Progenitor cell of endocrine pancreas (in vitro differentiated cells): ENCODE data around the gene SLC9A9. TPM values are rescaled to one million over a fixed set of nuclear protein-coding genes. Genes with fewer than 3 reads are reported as not detected.

Experiments
- DNase-seq: peaks from one replicate; pipeline ENCODE4 v3.0.0; 2021; ENCODE audit warnings: low spot score; ENCODE audit not compliant: unreplicated experiment
- H3K27ac Mint-ChIP-seq: 2 replicates; pipeline ENCODE4 v1.8.0; 2021; ENCODE audit warnings: mild to moderate bottlenecking, moderate library complexity, mixed read lengths
- H3K27me3 Mint-ChIP-seq: 2 replicates; pipeline ENCODE4 v1.8.0; 2021; ENCODE audit warnings: mixed read lengths
- H3K36me3 Mint-ChIP-seq: 2 replicates; pipeline ENCODE4 v1.8.0; 2022; ENCODE audit warnings: mixed read lengths; ENCODE audit not compliant: insufficient read depth
- H3K4me1 Mint-ChIP-seq: 2 replicates; pipeline ENCODE4 v1.8.0; 2021; ENCODE audit warnings: low read depth, mixed read lengths
- H3K4me3 Mint-ChIP-seq: 2 replicates; pipeline ENCODE4 v1.8.0; 2021; ENCODE audit warnings: low read depth, mild to moderate bottlenecking, moderate library complexity, mixed read lengths
- H3K9me3 Mint-ChIP-seq: 2 replicates; pipeline ENCODE4 v1.8.0; 2021; ENCODE audit warnings: low read depth, mixed read lengths
- total RNA-seq: library from RNA; stranded (reverse); gene quantifications from 2 replicates; pipeline ENCODE4 v1.2.1, GENCODE V29; 2021
- TF ChIP-seq, protein P1 (sequence below): fragments of 200-600 bp; sonication (generic); IDR thresholded peaks from one replicate; pipeline ENCODE4 v1.5.0; 2021; ENCODE audit warnings: antibody characterized with exemption, mild to moderate bottlenecking; ENCODE audit not compliant: unreplicated experiment

Gene SLC9A9
- total RNA-seq, 1 donor from 2014 or later, result 0.17 TPM

DNA sequence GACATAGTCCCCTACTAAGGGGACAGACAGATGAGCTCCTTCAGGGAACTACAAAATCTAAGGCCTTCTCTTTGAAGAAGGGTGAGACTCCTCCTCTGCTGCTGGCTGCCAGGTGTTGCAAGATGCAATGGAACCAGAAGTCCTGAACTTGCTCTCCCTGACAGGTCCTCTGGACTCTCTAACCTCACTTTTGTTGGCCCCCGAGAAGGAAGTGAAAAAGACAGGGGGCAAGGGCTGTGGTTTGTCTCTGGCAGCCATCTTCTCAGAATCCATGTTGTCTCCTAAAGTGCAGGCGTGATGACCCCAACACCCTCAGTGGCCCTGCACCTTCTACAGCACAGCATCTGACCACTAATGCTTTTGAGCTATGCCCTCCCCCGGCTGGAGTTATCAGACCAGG, 436.2 kb downstream of the SLC9A9 start:
- Mint-ChIP-seq H3K4me1 (no peaks in the 10 kb centered on the region), H3K27ac (no peak overlapping the region), H3K9me3 (no peaks in the 10 kb centered on the region), H3K36me3 (no peaks in the 10 kb centered on the region), H3K27me3 (peaks cover 6% of the 10 kb centered on the region), H3K4me3 (no peak overlapping the region)
- DNase-seq, result no peak
- TF ChIP-seq, protein P1, sequence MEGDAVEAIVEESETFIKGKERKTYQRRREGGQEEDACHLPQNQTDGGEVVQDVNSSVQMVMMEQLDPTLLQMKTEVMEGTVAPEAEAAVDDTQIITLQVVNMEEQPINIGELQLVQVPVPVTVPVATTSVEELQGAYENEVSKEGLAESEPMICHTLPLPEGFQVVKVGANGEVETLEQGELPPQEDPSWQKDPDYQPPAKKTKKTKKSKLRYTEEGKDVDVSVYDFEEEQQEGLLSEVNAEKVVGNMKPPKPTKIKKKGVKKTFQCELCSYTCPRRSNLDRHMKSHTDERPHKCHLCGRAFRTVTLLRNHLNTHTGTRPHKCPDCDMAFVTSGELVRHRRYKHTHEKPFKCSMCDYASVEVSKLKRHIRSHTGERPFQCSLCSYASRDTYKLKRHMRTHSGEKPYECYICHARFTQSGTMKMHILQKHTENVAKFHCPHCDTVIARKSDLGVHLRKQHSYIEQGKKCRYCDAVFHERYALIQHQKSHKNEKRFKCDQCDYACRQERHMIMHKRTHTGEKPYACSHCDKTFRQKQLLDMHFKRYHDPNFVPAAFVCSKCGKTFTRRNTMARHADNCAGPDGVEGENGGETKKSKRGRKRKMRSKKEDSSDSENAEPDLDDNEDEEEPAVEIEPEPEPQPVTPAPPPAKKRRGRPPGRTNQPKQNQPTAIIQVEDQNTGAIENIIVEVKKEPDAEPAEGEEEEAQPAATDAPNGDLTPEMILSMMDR, result no peak

DNA sequence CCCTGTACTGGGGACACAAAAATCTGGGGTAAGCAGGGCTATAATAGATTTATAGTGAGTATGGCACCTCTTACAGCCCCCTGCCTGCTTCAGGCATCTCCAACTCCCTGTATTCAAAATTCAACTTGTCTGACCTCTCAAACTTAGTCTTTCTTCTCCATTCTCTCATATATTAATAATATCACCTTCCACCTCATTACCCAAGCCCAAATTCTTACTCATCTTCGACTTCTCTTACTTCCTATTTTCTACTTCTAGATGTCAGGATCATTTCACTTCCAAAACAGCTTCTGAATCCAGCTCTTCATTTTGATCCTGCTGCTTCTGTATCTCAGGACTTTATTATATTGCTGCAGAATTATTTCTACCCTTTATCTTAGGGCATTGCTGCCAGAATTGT, 438.0 kb downstream of the SLC9A9 start:
- Mint-ChIP-seq H3K27ac (no peak overlapping the region), H3K4me3 (no peak overlapping the region), H3K4me1 (no peaks in the 10 kb centered on the region), H3K27me3 (peaks cover 3% of the 10 kb centered on the region), H3K9me3 (no peaks in the 10 kb centered on the region), H3K36me3 (no peaks in the 10 kb centered on the region)
- TF ChIP-seq, protein P1, result no peak
- DNase-seq, result no peak

DNA sequence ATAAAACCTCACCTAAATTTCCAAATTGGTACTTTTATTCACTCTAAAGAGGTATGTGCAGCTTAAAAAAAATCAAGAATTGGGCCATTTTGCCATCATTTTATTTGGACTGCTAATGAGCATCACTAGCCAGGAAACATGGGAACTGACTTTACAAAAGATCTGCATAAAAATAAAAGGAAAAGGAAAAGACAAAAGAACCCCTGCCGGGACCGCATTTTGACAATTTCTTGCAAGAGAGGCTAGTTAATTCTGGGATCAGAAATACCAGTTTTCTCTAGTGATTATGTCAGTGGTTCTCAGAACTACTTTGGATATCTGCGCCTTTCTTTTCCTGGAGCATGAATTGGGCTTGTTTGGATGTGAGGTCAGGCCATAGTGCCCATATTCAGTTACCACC, 439.5 kb downstream of the SLC9A9 start:
- Mint-ChIP-seq H3K9me3 (peaks cover 2% of the 10 kb centered on the region), H3K27me3 (peaks cover 3% of the 10 kb centered on the region), H3K27ac (no peak overlapping the region), H3K36me3 (no peaks in the 10 kb centered on the region), H3K4me1 (no peaks in the 10 kb centered on the region), H3K4me3 (no peak overlapping the region)
- TF ChIP-seq, protein P1, result no peak
- no peak for DNase-seq

DNA sequence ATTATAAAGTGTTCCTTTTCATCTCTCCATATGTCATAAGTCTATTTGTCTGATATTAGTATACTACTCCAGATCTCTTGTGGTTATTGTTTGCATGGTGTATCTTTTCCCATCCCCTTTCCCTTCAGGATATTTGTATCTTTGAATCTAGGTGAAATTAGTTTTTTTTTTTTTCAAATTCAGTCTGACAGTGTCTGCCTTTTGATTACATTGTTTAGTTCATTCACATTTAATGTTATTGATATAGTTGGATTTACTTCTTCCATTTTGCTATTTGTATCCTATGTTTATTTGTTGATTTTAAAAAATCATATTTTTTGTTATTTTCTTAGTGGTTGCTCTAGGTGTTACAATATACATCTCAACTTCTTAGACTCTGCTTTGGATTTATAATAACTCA, 445.7 kb downstream of the SLC9A9 start:
- Mint-ChIP-seq H3K4me1 (no peaks in the 10 kb centered on the region), H3K4me3 (no peak overlapping the region), H3K9me3 (peaks cover 10% of the 10 kb centered on the region), H3K27ac (no peak overlapping the region), H3K36me3 (no peaks in the 10 kb centered on the region), H3K27me3 (no peaks in the 10 kb centered on the region)
- no peak for DNase-seq
- TF ChIP-seq, protein P1, result no peak

DNA sequence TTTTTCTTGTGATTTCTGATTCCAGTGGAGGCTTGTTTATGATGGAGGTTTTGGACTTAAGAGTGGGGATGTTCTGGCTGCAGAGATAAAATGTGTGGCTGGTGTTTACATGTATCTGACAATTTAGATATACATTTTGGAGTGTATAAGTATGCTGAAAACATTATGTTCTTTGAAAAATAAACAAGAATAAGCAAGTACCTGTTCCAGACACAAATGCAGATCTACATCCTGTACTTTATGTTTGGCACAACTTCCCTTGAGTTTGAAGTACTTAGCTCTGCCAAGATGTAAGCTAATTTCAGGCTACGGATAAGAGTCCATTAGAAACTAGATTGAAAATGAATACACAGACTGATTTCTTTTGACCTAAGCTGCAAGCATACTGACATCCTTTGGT, 451.5 kb downstream of the SLC9A9 start:
- TF ChIP-seq, protein P1, result no peak
- no peaks in the 10 kb centered on the region for H3K27me3 Mint-ChIP-seq
- no peak for DNase-seq
- no peak overlapping the region for H3K27ac Mint-ChIP-seq
- H3K4me1 Mint-ChIP-seq, result no peaks in the 10 kb centered on the region
- peaks cover 18% of the 10 kb centered on the region for H3K9me3 Mint-ChIP-seq
- H3K4me3 Mint-ChIP-seq, result no peak overlapping the region
- H3K36me3 Mint-ChIP-seq, result no peaks in the 10 kb centered on the region

DNA sequence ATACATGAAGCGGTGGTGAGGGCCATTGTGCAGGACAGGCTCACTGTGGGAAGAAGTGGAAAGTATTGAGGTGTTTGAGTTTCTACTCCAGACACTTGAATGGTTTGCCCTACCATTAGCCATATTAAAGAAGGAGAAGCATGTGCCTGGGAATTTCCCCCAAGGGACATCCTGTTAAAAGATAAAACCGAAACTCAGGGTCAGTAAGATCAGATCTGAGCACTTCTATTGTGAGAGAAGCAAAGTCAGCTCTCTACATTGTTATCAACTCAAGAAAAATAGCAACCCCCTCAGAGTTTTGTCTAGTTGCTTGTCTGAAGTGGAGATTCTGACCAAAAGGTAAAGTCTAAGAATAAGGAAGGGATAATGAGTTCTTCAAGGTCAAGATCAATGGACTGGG, 458.9 kb downstream of the SLC9A9 start:
- TF ChIP-seq, protein P1, result no peak
- no peak for DNase-seq
- Mint-ChIP-seq H3K4me3 (no peak overlapping the region), H3K36me3 (peaks cover 1% of the 10 kb centered on the region), H3K27ac (no peak overlapping the region), H3K9me3 (peaks cover 18% of the 10 kb centered on the region), H3K4me1 (no peaks in the 10 kb centered on the region), H3K27me3 (no peaks in the 10 kb centered on the region)
